ENCODE results near the gene MACROD2. TPM values are rescaled to one million over a fixed set of nuclear protein-coding genes. Genes with fewer than 3 reads are reported as not detected.

Gene MACROD2
- total RNA-seq, 5 donors from 2014 or later (not counting 1 experiment from before 2014, with no cell fraction given): 0.23 to 1.3 (median 0.51) TPM; not detected in 2

- no peak overlapping the region for H3K4me3 Mint-ChIP-seq
- ATAC-seq (replicated peaks in 1 of 4) (no peak), DNase-seq (no peak)
- no peaks in the 10 kb centered on the region for H3K36me3 Mint-ChIP-seq
- CTCF ChIA-PET: interaction anchor here in 1 of 2 donors (0.7 kb wide), 1 partner anchor 55 kb away, joined by 3 read pairs; no protein-coding TSS in a partner anchor
- no peak overlapping the region for H3K27ac ChIP-seq (ENCODE audit: low read length)
- 80% methylated on average over 1 of the region's 1 CpG for WGBS (ENCODE audit: insufficient coverage)
- no peak overlapping the region for H3K4me3 ChIP-seq (ENCODE audit: control insufficient read depth in 1 of 2, extremely low read depth in 1 of 2, low read length in 1 of 2)
- peaks cover 5 to 47% (median 12%) of the 10 kb centered on the region in 3 donors for H3K9me3 Mint-ChIP-seq
- no peaks in the 10 kb centered on the region for H3K4me1 Mint-ChIP-seq
- no peaks in the 10 kb centered on the region for H3K27me3 Mint-ChIP-seq
- POLR2A ChIA-PET: no interaction called here
- no peaks in the 10 kb centered on the region for H3K36me3 ChIP-seq (ENCODE audit: control insufficient read depth in 2 of 2, extremely low read depth in 1 of 2, insufficient read depth in 1 of 2, low read length in 1 of 2)
- H3K27me3 ChIP-seq (replicated peaks in 1 of 2; ENCODE audit: control insufficient read depth in 2 of 2, extremely low read depth in 1 of 2, insufficient read depth in 2 of 2, low read length in 1 of 2): no peaks in the 10 kb centered on the region
- H3K9me3 ChIP-seq: no peaks in the 10 kb centered on the region
- H3K4me1 ChIP-seq (ENCODE audit: control insufficient read depth in 1 of 2, extremely low read depth in 1 of 2, insufficient read depth in 2 of 2, low read length in 2 of 2): no peaks in the 10 kb centered on the region
- no peak overlapping the region for H3K27ac Mint-ChIP-seq
These were observed 1218.7 kb downstream of the MACROD2 start for GRCh38 chr20:15214051-15214450.

GRCh38 chr20:15220009-15220656 lies 1224.8 kb downstream of the MACROD2 start:
- H3K27me3 Mint-ChIP-seq: no peaks in the 10 kb centered on the region
- no peaks in the 10 kb centered on the region for H3K4me1 Mint-ChIP-seq
- H3K4me1 ChIP-seq (ENCODE audit: control insufficient read depth in 1 of 2, extremely low read depth in 1 of 2, insufficient read depth in 2 of 2, low read length in 2 of 2): no peaks in the 10 kb centered on the region
- DNase-seq (no peak), ATAC-seq (replicated peaks in 1 of 4) (no peak)
- H3K4me3 ChIP-seq (ENCODE audit: control insufficient read depth in 1 of 2, extremely low read depth in 1 of 2, low read length in 1 of 2): no peak overlapping the region
- no peaks in the 10 kb centered on the region for H3K9me3 ChIP-seq
- no peak overlapping the region for H3K4me3 Mint-ChIP-seq
- H3K36me3 ChIP-seq (ENCODE audit: control insufficient read depth in 2 of 2, extremely low read depth in 1 of 2, insufficient read depth in 1 of 2, low read length in 1 of 2): no peaks in the 10 kb centered on the region
- ChIA-PET POLR2A (interaction anchor here in 1 of 2 donors (0.6 kb wide), 1 partner anchor 328 kb away, joined by 16 read pairs; no protein-coding TSS in a partner anchor), CTCF (no interaction called here)
- H3K27me3 ChIP-seq (replicated peaks in 1 of 2; ENCODE audit: control insufficient read depth in 2 of 2, extremely low read depth in 1 of 2, insufficient read depth in 2 of 2, low read length in 1 of 2): no peaks in the 10 kb centered on the region
- peaks cover 0 to 30% (median 0%) of the 10 kb centered on the region in 3 donors for H3K9me3 Mint-ChIP-seq
- H3K27ac Mint-ChIP-seq: no peak overlapping the region
- no peaks in the 10 kb centered on the region for H3K36me3 Mint-ChIP-seq
- WGBS (ENCODE audit: insufficient coverage): 53% methylated on average over 1 of the region's 6 CpGs
- no peak overlapping the region for H3K27ac ChIP-seq (ENCODE audit: low read length)

GRCh38 chr20:15220778-15221565 lies 1225.7 kb downstream of the MACROD2 start:
- Mint-ChIP-seq H3K27me3 (no peaks in the 10 kb centered on the region), H3K4me3 (no peak overlapping the region), H3K36me3 (no peaks in the 10 kb centered on the region), H3K4me1 (no peaks in the 10 kb centered on the region), H3K9me3 (peaks cover 0 to 37% (median 0%) of the 10 kb centered on the region in 3 donors), H3K27ac (no peak overlapping the region)
- Histone ChIP-seq H3K4me3 (ENCODE audit: control insufficient read depth in 1 of 2, extremely low read depth in 1 of 2, low read length in 1 of 2) (no peak overlapping the region), H3K4me1 (ENCODE audit: control insufficient read depth in 1 of 2, extremely low read depth in 1 of 2, insufficient read depth in 2 of 2, low read length in 2 of 2) (no peaks in the 10 kb centered on the region), H3K27me3 (replicated peaks in 1 of 2; ENCODE audit: control insufficient read depth in 2 of 2, extremely low read depth in 1 of 2, insufficient read depth in 2 of 2, low read length in 1 of 2) (no peaks in the 10 kb centered on the region), H3K36me3 (ENCODE audit: control insufficient read depth in 2 of 2, extremely low read depth in 1 of 2, insufficient read depth in 1 of 2, low read length in 1 of 2) (no peaks in the 10 kb centered on the region), H3K9me3 (no peaks in the 10 kb centered on the region), H3K27ac (ENCODE audit: low read length) (no peak overlapping the region)
- ChIA-PET POLR2A (no interaction called here), CTCF (no interaction called here)
- DNase-seq (no peak), ATAC-seq (replicated peaks in 1 of 4) (no peak)
- WGBS (ENCODE audit: insufficient coverage): 81% methylated on average over 5 of the region's 6 CpGs

- POLR2A ChIA-PET: no interaction called here
- no peak overlapping the region for H3K4me3 ChIP-seq (ENCODE audit: control insufficient read depth in 1 of 2, extremely low read depth in 1 of 2, low read length in 1 of 2)
These were observed 1227.4 kb downstream of the MACROD2 start for GRCh38 chr20:15222502-15223330.

GRCh38 chr20:15224199-15224598 lies 1228.9 kb downstream of the MACROD2 start:
- H3K9me3 ChIP-seq: no peaks in the 10 kb centered on the region
- ATAC-seq (replicated peaks in 1 of 4) (no peak), DNase-seq (no peak)
- peaks cover 0 to 20% (median 3%) of the 10 kb centered on the region in 3 donors for H3K9me3 Mint-ChIP-seq
- H3K4me1 ChIP-seq (ENCODE audit: control insufficient read depth in 1 of 2, extremely low read depth in 1 of 2, insufficient read depth in 2 of 2, low read length in 2 of 2): no peaks in the 10 kb centered on the region
- no peak overlapping the region for H3K27ac Mint-ChIP-seq
- H3K27ac ChIP-seq (ENCODE audit: low read length): no peak overlapping the region
- no peaks in the 10 kb centered on the region for H3K36me3 ChIP-seq (ENCODE audit: control insufficient read depth in 2 of 2, extremely low read depth in 1 of 2, insufficient read depth in 1 of 2, low read length in 1 of 2)
- whole genome bisulfite sequencing (ENCODE audit: insufficient coverage): 80% methylated on average over 1 of the region's 2 CpGs
- no peaks in the 10 kb centered on the region for H3K27me3 Mint-ChIP-seq
- H3K4me3 Mint-ChIP-seq: no peak overlapping the region
- H3K27me3 ChIP-seq (replicated peaks in 1 of 2; ENCODE audit: control insufficient read depth in 2 of 2, extremely low read depth in 1 of 2, insufficient read depth in 2 of 2, low read length in 1 of 2): no peaks in the 10 kb centered on the region
- ChIA-PET POLR2A (no interaction called here), CTCF (no interaction called here)
- H3K4me1 Mint-ChIP-seq: no peaks in the 10 kb centered on the region
- no peak overlapping the region for H3K4me3 ChIP-seq (ENCODE audit: control insufficient read depth in 1 of 2, extremely low read depth in 1 of 2, low read length in 1 of 2)
- no peaks in the 10 kb centered on the region for H3K36me3 Mint-ChIP-seq

More at GRCh38 chr20:15222502-15223330, 1227.4 kb downstream of the MACROD2 start:
- WGBS (ENCODE audit: insufficient coverage): 100% methylated on average over 1 of the region's 5 CpGs
- Mint-ChIP-seq H3K9me3 (peaks cover 0 to 27% (median 3%) of the 10 kb centered on the region in 3 donors), H3K27ac (no peak overlapping the region), H3K4me1 (no peaks in the 10 kb centered on the region), H3K4me3 (no peak overlapping the region), H3K36me3 (no peaks in the 10 kb centered on the region), H3K27me3 (no peaks in the 10 kb centered on the region)
- Histone ChIP-seq H3K36me3 (ENCODE audit: control insufficient read depth in 2 of 2, extremely low read depth in 1 of 2, insufficient read depth in 1 of 2, low read length in 1 of 2) (no peaks in the 10 kb centered on the region), H3K9me3 (no peaks in the 10 kb centered on the region), H3K27me3 (replicated peaks in 1 of 2; ENCODE audit: control insufficient read depth in 2 of 2, extremely low read depth in 1 of 2, insufficient read depth in 2 of 2, low read length in 1 of 2) (no peaks in the 10 kb centered on the region), H3K4me1 (ENCODE audit: control insufficient read depth in 1 of 2, extremely low read depth in 1 of 2, insufficient read depth in 2 of 2, low read length in 2 of 2) (no peaks in the 10 kb centered on the region), H3K27ac (ENCODE audit: low read length) (no peak overlapping the region)
- DNase-seq (no peak), ATAC-seq (replicated peaks in 1 of 4) (no peak)
- CTCF ChIA-PET: no interaction called here

GRCh38 chr20:15227102-15227501 lies 1231.8 kb downstream of the MACROD2 start:
- Histone ChIP-seq H3K27me3 (replicated peaks in 1 of 2; ENCODE audit: control insufficient read depth in 2 of 2, extremely low read depth in 1 of 2, insufficient read depth in 2 of 2, low read length in 1 of 2) (no peaks in the 10 kb centered on the region), H3K27ac (ENCODE audit: low read length) (no peak overlapping the region), H3K4me1 (ENCODE audit: control insufficient read depth in 1 of 2, extremely low read depth in 1 of 2, insufficient read depth in 2 of 2, low read length in 2 of 2) (no peaks in the 10 kb centered on the region), H3K9me3 (no peaks in the 10 kb centered on the region), H3K36me3 (ENCODE audit: control insufficient read depth in 2 of 2, extremely low read depth in 1 of 2, insufficient read depth in 1 of 2, low read length in 1 of 2) (no peaks in the 10 kb centered on the region), H3K4me3 (ENCODE audit: control insufficient read depth in 1 of 2, extremely low read depth in 1 of 2, low read length in 1 of 2) (no peak overlapping the region)
- Mint-ChIP-seq H3K27ac (no peak overlapping the region), H3K9me3 (peaks cover 0 to 29% (median 3%) of the 10 kb centered on the region in 3 donors), H3K4me1 (no peaks in the 10 kb centered on the region), H3K4me3 (no peak overlapping the region), H3K36me3 (no peaks in the 10 kb centered on the region), H3K27me3 (no peaks in the 10 kb centered on the region)
- ChIA-PET POLR2A (no interaction called here), CTCF (no interaction called here)
- WGBS (ENCODE audit: insufficient coverage): no CpG with 5 or more reads among the region's 3 CpGs
- ATAC-seq (replicated peaks in 1 of 4): no peak
- DNase-seq: no peak

Measured in T-cell (primary cell).